ENCODE results near the gene NMRAL1.

Gene NMRAL1

DNA sequence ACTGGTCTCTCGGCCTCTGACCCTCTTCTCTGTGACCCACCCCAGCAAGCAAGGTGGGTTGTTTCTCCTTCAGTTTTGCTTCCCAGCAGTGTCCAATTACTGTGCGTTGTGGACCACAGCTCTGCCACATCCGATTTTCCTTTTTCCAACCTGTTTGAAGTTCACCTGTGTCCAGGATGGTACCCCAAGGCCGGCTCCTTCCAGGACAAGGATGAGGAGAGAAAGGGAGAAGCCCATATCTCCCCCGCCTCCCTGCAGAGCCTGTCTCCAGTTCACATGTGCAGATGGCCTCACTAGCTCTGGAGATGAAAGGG is 13.5 kb downstream of the NMRAL1 start:
- TF ChIP-seq, protein P1, sequence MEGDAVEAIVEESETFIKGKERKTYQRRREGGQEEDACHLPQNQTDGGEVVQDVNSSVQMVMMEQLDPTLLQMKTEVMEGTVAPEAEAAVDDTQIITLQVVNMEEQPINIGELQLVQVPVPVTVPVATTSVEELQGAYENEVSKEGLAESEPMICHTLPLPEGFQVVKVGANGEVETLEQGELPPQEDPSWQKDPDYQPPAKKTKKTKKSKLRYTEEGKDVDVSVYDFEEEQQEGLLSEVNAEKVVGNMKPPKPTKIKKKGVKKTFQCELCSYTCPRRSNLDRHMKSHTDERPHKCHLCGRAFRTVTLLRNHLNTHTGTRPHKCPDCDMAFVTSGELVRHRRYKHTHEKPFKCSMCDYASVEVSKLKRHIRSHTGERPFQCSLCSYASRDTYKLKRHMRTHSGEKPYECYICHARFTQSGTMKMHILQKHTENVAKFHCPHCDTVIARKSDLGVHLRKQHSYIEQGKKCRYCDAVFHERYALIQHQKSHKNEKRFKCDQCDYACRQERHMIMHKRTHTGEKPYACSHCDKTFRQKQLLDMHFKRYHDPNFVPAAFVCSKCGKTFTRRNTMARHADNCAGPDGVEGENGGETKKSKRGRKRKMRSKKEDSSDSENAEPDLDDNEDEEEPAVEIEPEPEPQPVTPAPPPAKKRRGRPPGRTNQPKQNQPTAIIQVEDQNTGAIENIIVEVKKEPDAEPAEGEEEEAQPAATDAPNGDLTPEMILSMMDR (IDR thresholded peaks at IDR 0.05; ENCODE audit: control insufficient read depth, insufficient read depth, low read depth, low read length, missing control alignments) = no peak
- no peak overlapping the region for H3K4me3 ChIP-seq (ENCODE audit: control insufficient read depth, low read depth, low read length)
- DNase-seq (ENCODE audit: low read depth) = no peak

DNA sequence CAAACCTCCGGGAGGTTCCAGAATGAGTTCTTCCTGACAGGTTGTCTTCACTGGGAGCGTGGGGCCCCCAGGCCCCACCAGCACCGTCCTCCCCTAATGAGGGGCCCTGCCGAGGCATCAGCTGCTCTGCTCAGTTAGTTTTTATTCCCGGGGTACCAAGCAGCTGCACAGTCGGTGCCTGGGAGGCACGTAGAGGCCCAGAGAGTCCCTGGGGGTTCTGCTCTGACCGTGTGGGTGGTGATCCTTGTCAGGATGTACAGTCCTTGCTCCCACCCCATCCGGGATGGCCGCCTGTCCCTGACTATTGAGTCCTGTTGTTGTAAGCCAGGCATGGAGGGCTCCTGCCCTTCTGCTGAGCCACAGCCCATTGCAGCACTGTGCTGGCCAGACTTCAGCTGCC is 18.5 kb downstream of the NMRAL1 start:
- no peak overlapping the region for H3K4me3 ChIP-seq (ENCODE audit: control insufficient read depth, low read depth, low read length)
- TF ChIP-seq, protein P1 (IDR thresholded peaks at IDR 0.05; ENCODE audit: control insufficient read depth, insufficient read depth, low read depth, low read length, missing control alignments) = no peak
- DNase-seq (ENCODE audit: low read depth) = no peak

DNA sequence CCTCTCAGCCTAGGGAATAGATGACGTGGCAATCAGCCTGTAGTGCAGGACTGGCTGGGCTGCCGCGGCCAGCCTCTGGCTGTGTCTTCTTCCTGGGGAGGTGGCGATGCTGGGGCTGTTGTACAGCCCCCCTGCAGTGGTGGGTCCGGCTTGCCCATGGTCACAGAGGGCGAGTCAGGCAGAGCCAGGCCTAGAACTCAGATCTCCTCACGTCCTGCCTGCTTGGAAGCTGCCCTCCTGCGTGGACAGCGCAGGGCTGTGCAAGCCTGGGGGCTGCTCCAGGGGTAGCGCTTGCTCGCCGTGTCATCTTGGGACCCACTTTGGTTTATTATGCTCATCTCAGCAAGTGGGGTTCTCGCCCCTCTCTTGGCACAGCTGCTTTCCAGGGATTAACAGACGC is 19.3 kb downstream of the NMRAL1 start:
- no peak for DNase-seq (ENCODE audit: low read depth)
- TF ChIP-seq, protein P1 (IDR thresholded peaks at IDR 0.05; ENCODE audit: control insufficient read depth, insufficient read depth, low read depth, low read length, missing control alignments) = no peak
- H3K4me3 ChIP-seq (ENCODE audit: control insufficient read depth, low read depth, low read length) = no peak overlapping the region

DNA sequence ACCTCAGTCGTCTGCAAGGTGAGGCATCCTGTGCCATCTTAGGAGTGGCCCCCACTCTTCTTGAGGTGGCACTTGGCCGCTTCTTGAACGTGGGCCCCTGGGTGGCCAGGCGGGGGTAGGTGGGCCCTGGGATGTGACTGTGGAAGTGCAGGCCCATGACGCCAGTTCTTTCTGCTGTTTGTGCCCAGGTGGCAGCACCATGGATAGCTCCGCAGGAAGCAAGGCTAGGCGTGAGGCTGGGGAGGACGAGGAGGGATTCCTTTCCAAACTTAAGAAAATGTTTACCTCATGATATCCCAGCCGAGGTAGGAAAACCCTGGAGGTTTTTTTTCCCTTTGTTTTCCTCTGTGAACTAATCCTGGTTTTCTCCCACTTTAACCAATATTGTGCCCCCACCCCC is 19.8 kb downstream of the NMRAL1 start:
- no peak for DNase-seq (ENCODE audit: low read depth)
- TF ChIP-seq, protein P1 (IDR thresholded peaks at IDR 0.05; ENCODE audit: control insufficient read depth, insufficient read depth, low read depth, low read length, missing control alignments) = no peak
- no peak overlapping the region for H3K4me3 ChIP-seq (ENCODE audit: control insufficient read depth, low read depth, low read length)

DNA sequence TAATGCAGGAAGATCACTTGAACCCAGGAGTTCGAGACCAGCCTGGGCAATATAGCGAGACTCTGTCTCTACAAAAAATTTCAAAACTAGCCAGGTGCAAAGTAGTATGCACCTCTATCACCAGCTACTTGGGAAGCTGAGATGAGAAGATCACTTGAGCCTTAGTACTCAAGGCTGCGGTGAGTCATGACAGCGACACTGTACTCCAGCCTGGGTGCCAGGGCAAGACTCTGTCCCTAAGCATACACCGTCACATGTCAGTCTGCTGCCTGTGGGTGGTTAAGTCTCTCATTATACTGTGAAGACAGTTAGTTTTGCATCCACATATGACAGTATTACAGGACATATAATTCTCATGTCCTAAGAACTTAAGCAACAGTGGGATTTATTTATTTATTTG is 21.8 kb downstream of the NMRAL1 start:
- H3K4me3 ChIP-seq (ENCODE audit: control insufficient read depth, low read depth, low read length) = no peak overlapping the region
- DNase-seq (ENCODE audit: low read depth) = no peak

DNA sequence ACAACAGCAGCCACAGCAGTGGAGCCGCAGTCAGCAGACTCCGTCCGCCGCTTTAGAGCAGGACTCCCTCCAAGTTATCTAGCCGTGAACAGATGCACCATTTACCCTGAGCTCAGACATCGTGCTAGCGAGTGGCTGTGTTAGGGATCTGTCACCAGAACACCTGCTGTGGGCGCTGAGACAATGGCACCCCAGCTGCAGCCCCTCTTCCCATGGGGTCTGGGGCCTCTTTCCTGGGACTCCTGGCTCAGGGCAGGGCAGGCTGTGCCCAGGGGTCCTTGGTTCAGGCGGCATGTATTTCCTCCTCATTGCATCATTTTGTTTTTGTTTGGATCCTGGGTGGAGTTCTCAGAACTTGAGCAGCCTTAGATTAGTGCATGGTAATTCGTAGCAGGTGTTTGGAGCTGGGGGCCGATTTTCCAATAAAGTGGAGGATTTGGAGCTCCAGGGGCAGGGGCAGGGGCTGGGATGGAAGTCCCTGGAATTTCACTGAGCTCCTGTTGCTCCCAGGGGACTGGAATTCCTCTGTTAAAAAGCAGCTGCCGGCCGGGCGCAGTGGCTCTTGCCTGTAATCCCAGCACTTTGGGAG is 23.4 kb downstream of the NMRAL1 start:
- DNase-seq (ENCODE audit: low read depth) = no peak
- TF ChIP-seq, protein P1 (IDR thresholded peaks at IDR 0.05; ENCODE audit: control insufficient read depth, insufficient read depth, low read depth, low read length, missing control alignments) = no peak
- H3K4me3 ChIP-seq (ENCODE audit: control insufficient read depth, low read depth, low read length) = no peak overlapping the region

More for the DNA sequence above, 21.8 kb downstream of the NMRAL1 start:
- TF ChIP-seq, protein P1 (IDR thresholded peaks at IDR 0.05; ENCODE audit: control insufficient read depth, insufficient read depth, low read depth, low read length, missing control alignments) = no peak

DNA sequence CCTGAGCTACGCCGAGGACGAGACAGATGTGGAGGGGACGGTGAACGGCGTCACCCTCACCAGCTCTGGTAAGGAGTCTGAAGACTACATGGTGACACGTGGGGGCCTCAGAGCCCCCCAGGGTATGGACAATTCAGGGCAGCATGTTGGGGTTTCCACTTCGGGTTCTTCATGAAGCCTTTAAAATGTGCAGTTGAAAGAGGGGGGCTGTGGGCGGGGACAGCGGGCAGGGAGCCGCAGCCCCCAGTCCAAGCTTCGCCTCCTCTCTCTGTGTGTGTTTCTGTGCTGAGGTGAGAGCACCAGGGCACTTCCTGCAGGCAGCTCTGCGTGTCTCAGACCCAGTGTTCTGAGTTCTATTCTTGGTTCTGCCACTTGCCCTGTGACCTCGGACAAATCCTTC is 24.0 kb downstream of the NMRAL1 start:
- TF ChIP-seq, protein P1 (IDR thresholded peaks at IDR 0.05; ENCODE audit: control insufficient read depth, insufficient read depth, low read depth, low read length, missing control alignments) = no peak
- no peak for DNase-seq (ENCODE audit: low read depth)
- H3K4me3 ChIP-seq (ENCODE audit: control insufficient read depth, low read depth, low read length) = no peak overlapping the region

Data from AG09309 (cell line).